Right hindlimb (tissue), 1 donor: ENCODE measurements around the gene PLCXD1.
"Not testable (repeated sequence)": the region's sequence is repeated elsewhere in the genome, so short reads cannot be mapped to it uniquely, and the experiment has no call there.

Source experiments
- DNase-seq: peaks from one replicate; pipeline ENCODE4 v3.0.0-alpha.2; 2018

The PLCXD1 gene

GRCh38 chrX:318068-318738 lies 37.0 kb downstream of the PLCXD1 start:
- DNase-seq = peak; percentile 98

- peak; percentile 100 for DNase-seq
Observed at GRCh38 chrX:318739-319578, 37.8 kb downstream of the PLCXD1 start, which contains the start of gene GTPBP6. Gene GTPBP6 (minus strand): TSS chrX:318796. CDS start chrX:318787, 9 bp downstream.

- peak; percentile 57 for DNase-seq
Observed at GRCh38 chrX:319579-320125, 38.5 kb downstream of the PLCXD1 start.

- DNase-seq = no peak
Observed at GRCh38 chrX:320126-320783, 39.1 kb downstream of the PLCXD1 start.

GRCh38 chrX:323721-324628 lies 42.8 kb downstream of the PLCXD1 start:
- no peak for DNase-seq

GRCh38 chrX:324664-325063 lies 43.5 kb downstream of the PLCXD1 start:
- DNase-seq = not testable (repeated sequence)

GRCh38 chrX:327660-328126 lies 46.5 kb downstream of the PLCXD1 start:
- no peak for DNase-seq

GRCh38 chrX:329291-329910 lies 48.2 kb downstream of the PLCXD1 start:
- no peak for DNase-seq

GRCh38 chrX:330141-330725 lies 49.1 kb downstream of the PLCXD1 start:
- DNase-seq = not testable (repeated sequence)

- no peak for DNase-seq
Observed at GRCh38 chrX:330726-331150, 49.6 kb downstream of the PLCXD1 start.

GRCh38 chrX:331151-331824 lies 50.1 kb downstream of the PLCXD1 start:
- DNase-seq = no peak

GRCh38 chrX:331825-332495 lies 50.8 kb downstream of the PLCXD1 start:
- DNase-seq = no peak

GRCh38 chrX:332496-332860 lies 51.3 kb downstream of the PLCXD1 start:
- DNase-seq = no peak

GRCh38 chrX:332916-333610 lies 51.9 kb downstream of the PLCXD1 start:
- no peak for DNase-seq

GRCh38 chrX:333611-334311 lies 52.6 kb downstream of the PLCXD1 start:
- no peak for DNase-seq

- no peak for DNase-seq
Observed at GRCh38 chrX:334331-334891, 53.2 kb downstream of the PLCXD1 start.

GRCh38 chrX:334971-335757 lies 54.0 kb downstream of the PLCXD1 start:
- DNase-seq = no peak

- DNase-seq = no peak
Observed at GRCh38 chrX:335758-336155, 54.6 kb downstream of the PLCXD1 start.
